Measurements from ENCODE around the gene SERPINA5.

The SERPINA5 gene, protein sequence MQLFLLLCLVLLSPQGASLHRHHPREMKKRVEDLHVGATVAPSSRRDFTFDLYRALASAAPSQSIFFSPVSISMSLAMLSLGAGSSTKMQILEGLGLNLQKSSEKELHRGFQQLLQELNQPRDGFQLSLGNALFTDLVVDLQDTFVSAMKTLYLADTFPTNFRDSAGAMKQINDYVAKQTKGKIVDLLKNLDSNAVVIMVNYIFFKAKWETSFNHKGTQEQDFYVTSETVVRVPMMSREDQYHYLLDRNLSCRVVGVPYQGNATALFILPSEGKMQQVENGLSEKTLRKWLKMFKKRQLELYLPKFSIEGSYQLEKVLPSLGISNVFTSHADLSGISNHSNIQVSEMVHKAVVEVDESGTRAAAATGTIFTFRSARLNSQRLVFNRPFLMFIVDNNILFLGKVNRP

DNA sequence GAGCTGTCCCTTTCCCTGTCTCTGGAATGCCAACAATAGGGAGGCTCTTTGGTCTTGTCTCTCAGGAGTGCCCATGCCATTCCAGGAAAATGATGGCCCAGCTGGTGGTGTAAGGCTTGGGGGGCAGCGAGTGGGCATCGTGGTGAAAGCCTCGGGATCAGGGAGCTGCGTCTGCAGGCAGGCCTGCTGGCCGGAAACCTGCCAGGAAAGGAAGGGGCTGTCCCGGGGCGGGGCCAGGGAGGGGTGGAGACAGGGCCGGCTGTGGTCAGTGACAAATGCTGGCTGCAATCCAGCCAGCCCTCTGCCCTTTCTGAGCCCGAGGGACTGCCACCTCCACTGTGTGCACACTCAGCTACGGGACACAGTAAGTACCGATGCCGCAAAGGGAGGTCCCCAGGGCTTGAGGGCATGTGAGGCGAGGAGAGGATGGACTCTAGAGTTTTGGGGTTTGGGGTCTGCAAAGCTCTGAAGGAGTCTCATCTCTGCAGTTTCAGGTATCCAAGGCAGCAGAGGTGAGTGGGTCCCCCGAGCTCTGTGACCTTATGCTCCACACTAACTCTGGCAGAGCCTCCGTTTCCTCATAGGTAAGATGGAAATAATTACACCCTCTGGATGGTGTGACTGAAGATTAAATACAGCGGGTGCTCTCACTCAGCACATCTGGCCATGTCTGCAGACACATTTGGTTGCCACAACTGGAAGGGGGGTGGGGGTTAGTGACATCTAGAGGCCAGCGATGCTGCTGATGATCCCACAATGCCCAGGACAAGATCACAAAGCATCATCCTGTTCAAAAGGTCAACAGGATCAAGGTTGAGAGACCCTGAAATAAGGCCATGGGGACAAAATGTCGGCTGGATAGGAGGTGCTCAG lies at the start of gene SERPINA5:
TSS of gene SERPINA5 (plus strand) at position 300 of the 873 bp plus-strand sequence. CDS start 5,937 bp downstream, outside the sequence.
- DNase-seq (ENCODE audit: low read depth in 2 of 2, low spot score in 1 of 2), result no peak

DNA sequence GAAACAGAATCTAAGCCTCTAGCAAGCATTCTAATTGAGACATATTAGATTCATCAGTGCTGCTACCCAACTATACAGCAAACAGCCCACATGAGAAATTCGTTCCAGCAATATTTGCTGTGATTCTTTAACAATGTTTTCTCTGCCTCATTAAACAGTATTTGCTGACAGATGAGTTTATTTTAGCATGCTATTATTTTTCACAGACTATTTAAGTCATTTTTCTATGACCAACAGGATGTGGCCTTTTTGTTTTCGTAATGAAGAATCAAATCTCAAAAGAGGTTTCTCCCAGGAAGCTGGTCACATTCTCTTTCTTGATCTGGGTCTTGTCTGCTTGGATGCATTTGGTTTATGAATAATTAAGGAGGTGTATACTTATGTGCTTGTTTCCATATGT lies 48.8 kb upstream of the SERPINA5 start:
- DNase-seq (ENCODE audit: low read depth in 2 of 2, low spot score in 1 of 2), result no peak

DNA sequence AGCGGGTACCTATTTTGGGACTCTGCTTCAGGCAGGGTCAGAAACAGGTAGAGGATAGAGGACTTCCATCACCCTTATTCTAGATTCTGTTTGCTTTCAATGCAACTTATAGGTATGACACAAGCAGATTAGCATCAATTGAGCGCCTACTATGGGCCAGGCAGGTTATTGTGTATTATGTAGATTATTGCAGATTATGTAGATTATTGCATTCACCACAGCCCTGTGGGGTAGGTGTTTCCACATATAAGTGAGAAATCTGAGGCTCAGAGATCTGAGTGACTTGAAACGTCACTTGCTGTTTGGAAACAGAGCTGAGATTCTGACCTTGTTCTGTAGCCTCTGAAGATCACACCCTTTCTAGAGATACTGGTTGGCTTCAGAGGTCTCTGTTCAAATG lies 45.7 kb upstream of the SERPINA5 start:
- DNase-seq (ENCODE audit: low read depth in 2 of 2, low spot score in 1 of 2), result no peak

DNA sequence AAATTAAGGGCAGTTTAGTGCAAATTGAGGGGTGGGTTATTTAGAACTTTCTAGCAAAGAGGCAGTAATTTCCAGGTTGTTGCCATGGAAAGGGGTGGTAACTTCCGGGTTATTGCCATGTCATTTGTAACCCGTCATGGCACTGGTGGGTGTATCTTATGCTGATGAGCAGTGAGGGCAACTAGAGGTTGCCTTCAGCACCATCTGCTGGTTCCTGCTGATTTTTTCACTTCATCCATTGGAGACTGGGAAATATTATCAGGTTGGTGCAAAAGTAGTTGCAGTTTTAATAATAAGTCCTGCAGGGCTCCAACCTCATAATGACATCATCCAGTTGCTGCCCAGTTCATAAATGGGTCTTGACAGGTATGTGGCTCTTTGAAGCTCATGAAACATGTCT lies 44.4 kb upstream of the SERPINA5 start:
- no peak for DNase-seq (ENCODE audit: low read depth in 2 of 2, low spot score in 1 of 2)

DNA sequence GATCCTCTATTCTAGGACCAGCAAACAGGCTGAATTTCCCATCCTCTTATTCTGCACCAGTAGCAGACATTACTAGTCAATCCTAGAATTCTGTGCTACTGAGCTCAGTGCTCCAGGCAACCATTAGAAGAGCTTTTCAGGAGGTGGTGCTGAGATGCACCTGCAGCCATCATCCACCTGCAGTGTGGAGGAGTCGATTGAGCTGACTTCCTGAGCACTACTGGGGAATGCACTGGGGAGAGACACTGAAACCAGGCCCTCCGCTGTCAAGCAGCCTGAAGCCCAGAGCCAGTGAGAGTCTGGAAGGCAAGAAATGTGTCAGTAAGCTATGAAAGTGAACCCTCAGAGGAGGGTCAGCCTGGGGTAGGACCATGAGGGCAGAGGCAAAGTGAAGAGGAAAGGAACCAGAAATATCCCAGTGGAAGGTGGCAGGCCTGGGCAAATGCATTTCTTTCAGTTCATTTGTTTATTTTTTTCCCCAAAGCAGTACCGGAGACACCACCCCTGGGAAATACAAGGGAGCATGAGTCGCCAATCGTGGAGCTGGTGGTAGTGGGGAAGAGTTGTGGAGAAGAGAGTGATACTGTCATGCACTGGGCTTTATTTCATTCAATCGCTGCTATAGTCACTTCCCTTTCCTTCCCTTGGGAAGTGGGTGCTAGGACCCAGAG lies 43.0 kb upstream of the SERPINA5 start:
- DNase-seq (ENCODE audit: low read depth in 2 of 2, low spot score in 1 of 2), result no peak

DNA sequence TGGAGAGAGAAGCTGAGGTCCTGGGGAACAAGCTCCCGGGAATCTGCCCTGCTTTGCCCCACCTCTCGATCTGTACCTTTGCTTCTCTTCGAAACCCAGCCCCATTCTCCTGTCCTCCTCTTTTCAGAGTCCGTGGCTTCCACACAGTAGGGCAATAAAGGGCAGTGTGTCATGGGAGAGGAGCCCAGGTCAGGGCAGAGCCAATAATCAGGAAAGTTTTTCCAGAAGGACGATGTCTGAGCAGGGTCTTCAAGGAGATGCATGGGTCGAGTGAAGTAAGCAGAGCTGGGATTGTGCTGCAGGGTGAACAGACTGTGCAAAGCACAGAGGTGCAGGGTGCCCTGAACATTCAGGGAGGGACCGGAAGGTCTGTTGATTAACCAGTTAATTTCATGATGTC lies 42.0 kb upstream of the SERPINA5 start:
- DNase-seq (ENCODE audit: low read depth in 2 of 2, low spot score in 1 of 2), result no peak

DNA sequence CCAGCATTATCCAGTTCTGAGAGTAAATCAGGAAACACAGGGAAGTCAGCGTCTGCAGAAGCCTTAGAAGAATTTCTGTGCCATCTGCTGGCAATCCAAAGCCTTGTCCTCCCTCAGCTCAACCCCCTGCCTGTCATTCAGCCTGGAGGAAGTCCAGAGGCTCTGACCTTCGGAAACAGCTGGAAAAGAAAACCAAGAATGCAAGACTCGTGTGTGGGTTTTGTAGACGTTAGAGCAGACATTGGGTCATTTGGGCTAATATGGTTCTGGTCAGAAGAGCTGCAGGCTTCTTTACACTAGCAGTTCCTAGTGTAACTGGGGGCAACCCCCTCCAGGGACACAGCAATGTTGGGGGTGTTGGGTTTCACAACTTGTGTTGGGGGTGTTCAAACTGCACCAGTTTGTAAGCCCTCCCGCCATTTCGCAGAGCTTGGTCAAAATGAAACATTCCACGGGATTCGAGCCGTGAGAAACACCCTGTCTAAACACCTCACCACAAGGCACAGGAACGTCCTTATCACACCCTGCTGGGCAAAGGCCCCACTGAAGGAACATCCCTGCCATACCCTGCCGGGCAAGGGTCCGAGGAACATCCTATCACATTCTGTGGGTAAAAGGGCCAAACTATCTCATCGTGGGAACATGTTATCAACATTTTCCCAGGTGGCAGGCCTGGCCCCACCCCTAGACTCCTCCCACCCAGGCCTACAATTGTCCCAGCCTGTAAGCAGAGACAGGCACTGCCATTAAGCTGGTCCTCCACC lies 41.0 kb upstream of the SERPINA5 start:
- DNase-seq (ENCODE audit: low read depth in 2 of 2, low spot score in 1 of 2), result no peak

DNA sequence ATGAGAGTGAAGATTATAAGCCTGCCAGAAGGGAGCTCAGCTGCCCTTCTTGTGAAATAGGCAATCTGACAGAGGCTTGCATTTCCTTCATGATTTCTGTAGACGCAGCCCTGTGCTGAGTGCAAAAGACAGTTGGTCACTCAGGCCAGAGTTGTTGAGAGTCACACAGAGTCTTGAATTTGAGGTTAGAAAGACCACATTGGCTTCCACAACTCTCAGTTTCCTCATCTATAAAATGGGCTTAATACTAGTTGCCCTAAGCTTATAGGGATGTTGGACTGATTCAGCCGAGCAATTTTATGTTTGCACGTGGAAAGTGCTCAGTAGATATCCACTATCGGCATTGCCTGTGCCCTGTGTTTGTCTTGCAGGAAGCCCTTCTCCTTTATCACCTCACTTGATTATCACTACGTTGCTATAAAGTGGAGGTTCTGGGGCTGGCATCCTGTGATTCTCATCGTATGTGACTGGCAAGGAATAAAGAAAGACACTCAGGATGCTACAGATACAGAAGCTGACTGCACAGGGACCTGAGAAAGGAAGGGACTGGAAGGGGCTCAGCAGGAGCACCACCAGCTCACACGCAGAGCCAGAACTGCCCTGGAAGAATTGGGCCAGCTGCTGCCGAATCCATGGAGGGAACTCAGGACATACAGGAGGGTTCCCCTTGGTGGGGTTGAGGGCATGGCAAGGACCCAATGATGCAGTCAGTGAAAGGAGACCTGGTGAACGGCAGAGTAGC lies 39.8 kb upstream of the SERPINA5 start:
- DNase-seq (ENCODE audit: low read depth in 2 of 2, low spot score in 1 of 2), result no peak

DNA sequence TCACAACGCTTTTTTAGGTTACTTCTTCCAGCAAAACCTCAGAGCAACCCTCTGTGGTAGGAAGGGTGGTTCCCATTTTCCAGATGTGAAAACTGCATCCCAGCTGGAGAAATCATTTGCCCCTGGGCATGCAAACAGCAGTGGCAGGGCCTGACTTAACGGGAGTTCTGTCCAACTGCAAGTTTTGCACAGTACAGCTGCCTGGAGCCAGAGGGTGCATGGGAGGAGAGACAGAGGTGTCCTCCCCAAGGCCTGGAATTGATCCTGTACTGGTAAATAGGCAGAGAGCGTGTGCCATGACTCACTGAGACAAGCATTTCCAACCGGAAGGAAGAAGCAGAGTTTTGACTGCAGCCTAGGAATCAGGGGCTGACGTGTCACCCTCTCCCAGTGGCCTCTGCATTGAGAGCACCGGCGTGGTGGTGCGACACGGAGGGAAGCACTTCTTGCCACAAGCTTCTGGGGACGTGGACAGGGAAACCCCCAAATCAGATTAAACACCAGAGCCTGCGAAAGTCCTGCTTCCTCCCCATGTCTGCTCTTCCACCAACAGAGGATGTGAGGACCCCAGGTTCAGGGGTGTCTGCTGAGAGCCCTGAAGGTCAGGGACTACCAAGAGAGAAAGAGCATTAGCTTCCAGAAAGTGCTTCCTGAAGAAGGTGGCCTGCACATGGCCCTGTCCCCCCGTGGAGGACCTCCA lies 39.0 kb upstream of the SERPINA5 start:
- DNase-seq (ENCODE audit: low read depth in 2 of 2, low spot score in 1 of 2), result no peak

DNA sequence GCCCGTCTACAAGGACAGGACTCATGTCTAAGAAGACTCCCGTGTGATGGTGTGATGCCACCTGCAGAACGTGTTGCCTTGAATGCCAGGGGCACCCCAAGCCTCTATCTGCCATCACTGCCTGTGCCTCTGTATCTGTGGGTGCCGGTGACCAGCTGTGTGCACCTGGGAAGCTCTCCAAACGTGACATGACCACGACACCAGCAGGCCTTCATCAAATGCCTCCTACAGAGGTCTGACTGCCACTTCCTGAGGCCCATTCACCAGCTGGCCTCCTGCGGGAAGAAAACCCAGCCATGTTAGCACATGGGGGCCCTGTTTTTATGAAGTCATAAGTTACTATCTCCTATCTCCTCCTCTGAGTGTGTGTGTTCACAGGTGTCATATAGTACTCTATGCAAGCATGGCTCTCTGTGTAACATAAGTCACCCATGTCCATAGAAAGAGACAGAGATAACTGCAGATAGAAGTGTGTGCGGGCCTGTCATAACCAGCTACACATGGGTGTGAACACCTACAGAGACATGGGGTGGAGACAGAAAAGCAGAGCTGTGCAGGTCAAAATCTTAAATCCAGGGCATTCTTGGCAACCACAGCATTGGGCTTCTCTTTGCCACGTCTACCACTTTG lies 38.3 kb upstream of the SERPINA5 start:
- DNase-seq (ENCODE audit: low read depth in 2 of 2, low spot score in 1 of 2), result no peak

DNA sequence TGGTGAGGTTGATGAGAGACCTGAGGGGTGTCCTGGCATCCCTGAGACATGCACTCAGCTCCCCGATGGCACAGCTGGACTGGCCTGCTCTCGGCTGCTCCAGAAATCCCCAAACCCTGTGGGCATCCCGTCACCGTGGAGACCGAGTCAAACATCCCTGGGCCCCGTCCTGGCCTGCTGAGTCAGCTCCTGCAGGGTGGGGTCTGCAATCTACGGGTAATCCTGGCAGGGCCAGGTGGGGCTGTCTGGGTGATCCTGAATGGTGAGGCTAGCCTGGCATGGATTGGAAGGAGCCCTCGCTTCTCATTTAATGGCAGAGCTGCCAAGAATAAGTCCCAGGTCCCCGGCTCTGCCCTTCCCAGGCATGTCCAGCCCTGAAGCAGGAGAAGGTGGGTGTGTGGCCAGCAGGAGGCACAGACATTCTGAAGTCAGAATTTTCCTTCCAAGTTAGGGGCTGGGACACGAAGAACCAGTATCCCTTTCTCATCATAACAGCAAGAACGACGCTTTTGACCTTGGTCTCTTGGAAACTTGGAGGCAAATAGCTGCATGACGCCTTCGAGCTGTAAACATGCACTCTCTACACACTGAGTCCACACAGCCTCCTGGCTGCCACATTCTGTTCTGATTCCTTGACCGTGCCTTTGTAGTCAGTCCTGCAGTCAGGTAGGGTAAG lies 37.6 kb upstream of the SERPINA5 start:
- DNase-seq (ENCODE audit: low read depth in 2 of 2, low spot score in 1 of 2), result no peak

DNA sequence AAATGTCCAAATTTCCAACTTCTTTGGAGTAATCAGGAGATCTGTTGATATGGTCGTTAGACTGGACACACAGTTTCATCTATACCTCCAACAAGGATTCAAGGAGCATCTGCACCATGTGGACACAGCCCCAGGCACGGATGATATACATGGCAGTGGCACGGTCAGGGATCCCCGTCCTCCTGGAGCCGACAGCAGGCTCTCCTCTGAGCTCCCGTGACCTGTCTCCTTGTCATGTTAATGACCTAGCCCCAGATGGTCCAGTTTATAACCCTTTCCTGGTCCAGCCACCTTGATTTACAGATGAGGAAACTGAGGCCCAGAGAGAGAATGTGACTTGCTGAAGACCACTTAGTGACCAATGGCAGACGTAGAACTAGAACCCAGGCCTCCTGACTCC lies 36.5 kb upstream of the SERPINA5 start:
- no peak for DNase-seq (ENCODE audit: low read depth in 2 of 2, low spot score in 1 of 2)

DNA sequence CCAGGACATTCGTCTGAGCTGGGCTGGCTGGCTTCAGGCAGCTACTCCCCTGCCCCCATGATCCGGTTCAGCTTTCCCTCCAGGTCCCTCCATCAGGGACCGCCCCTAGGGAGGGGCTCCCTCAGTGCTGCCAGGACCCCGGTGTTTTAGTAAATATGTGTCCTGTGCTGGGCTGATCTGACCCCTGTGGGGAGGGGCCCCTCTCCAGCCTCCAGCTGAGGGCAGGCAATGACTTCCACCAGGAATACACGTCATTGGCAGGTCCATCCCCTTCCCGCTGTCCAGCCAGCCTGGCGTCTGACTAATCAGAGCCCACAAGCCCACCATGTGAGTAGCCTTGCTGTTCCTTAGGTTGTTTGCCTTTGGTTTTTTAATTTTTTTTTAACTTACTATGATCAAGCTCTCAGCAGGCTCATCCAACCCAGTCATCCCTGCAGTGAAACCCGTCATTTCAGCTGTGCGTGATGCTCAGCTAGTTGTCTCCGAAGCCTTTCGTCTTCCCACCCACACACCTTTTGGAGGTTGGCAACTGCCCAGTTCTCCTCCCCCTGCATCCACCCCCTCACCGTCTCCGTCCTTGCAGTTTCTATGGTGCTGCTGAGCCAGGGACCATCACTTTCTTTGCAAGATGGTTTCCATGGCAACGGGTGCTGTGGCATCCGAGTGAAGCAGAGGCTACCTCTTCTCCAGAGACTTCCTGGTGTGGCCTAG lies 35.9 kb upstream of the SERPINA5 start:
- no peak for DNase-seq (ENCODE audit: low read depth in 2 of 2, low spot score in 1 of 2)

DNA sequence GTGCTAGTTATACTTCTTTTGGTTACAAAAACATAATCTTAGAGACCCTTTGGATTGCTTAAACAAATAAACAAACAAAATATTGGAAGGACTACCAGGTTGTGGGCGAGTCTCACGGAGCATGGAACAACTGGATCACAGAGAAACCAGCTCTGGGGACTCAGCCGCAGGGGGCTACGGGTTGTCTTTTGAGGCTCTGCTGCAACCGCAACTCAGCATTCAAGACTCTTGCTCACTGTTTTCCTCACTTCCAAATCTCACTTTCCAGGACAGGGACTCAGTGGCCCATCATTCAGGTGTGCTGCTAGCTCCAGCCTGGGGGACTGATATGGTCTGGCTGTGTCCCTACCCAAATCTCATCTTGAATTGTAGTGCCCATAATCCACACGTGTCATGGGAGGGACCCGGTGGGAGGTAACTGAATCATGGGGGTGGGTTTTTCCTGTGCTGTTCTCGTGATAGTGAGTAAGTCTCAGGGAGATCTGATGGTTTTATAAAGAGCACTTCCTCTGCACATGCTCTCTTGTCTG lies 34.0 kb upstream of the SERPINA5 start:
- DNase-seq (ENCODE audit: low read depth in 2 of 2, low spot score in 1 of 2), result no peak

DNA sequence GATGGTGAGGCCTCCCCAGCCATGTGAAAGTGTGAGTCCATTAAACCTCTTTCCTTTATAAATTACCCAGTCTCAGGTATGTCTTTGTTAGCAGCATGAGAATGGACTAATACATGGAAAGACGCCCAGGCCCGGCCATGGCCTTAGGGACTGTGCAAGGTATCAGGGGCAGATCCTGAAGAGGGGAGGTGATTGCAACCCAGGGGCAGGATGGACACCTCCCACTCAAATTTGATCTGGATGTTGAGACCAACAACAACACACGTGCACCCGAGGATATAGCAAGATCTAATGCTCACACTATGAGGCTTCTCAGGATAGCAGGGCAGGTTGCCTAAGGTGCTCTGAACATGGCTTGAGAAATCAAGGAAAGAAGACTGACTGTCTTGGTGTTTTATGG lies 33.5 kb upstream of the SERPINA5 start:
- no peak for DNase-seq (ENCODE audit: low read depth in 2 of 2, low spot score in 1 of 2)

DNA sequence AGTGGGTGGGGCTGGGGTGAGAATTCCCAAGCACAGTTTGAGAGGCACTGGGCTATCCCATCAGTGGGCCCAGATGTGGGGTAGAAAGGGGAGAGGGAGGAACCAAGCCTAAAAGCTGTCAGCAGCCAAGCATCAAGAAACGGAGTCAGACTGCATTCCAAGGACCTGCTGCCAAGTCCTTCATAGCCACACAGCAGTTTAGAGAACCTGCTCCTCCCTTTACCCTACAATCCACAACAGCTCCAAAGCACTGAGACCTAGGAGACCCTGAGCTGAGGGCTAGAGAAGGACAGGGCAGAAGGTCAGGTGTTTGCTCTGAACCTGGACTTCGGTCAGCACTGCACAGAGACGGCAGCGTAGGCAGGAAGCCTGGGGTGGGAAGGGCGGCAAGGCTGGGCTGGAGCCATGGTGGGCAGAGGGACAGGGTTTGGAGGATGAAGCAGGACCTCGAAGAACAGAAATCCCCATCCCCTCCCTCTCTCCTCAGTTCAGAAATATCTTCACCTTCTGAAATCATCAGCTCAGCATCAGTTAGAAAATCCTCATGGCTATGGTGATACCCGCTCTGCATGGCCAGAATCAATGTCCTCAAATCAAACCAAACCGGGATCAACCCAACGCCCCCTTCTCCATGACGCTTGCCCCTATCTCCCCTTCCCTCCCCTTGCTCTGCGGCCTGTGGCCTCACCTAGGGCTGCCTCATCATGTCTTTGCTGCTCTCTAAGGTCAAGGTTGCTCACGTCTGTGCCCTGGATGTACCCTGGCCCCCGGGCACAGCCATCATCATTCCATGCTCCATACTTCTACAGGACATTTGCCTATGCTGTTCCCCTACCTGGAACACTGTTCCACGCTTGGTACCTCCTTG lies 32.9 kb upstream of the SERPINA5 start:
- no peak for DNase-seq (ENCODE audit: low read depth in 2 of 2, low spot score in 1 of 2)
